ENCODE data around the gene CHIA.

- no peak for TF ChIP-seq CTCF (IDR thresholded peaks at IDR 0.05)
- no peak for TF ChIP-seq POLR2A (IDR thresholded peaks at IDR 0.05)
These were observed 74.0 kb downstream of the CHIA start for GRCh38 chr1:111364690-111365089.

Data from thyroid gland (tissue), 4 donors.